CD4-positive, alpha-beta T cell treated with Interleukin-1 beta for 1 hour (primary cell): Measurements from ENCODE around the gene KDM4B.
"Not testable (repeated sequence)": the region's sequence is repeated elsewhere in the genome, so short reads cannot be mapped to it uniquely, and the experiment has no call there.

Experiments
- DNase-seq, 2 donors: peaks; one replicate each; pipeline ENCODE4 v3.0.0-alpha.2; 2020 to 2022

Gene KDM4B

GRCh38 chr19:5186293-5187050, 217.6 kb downstream of the KDM4B start:
- no peak for DNase-seq

- DNase-seq: no peak
Observed at GRCh38 chr19:5188548-5189317, 219.8 kb downstream of the KDM4B start.

GRCh38 chr19:5189318-5189607, 220.3 kb downstream of the KDM4B start:
- no peak for DNase-seq

GRCh38 chr19:5191091-5191490, 222.2 kb downstream of the KDM4B start:
- DNase-seq: no peak

GRCh38 chr19:5192568-5192967, 223.7 kb downstream of the KDM4B start:
- DNase-seq: no peak

- no peak for DNase-seq
Observed at GRCh38 chr19:5193192-5193591, 224.3 kb downstream of the KDM4B start.

GRCh38 chr19:5194641-5195040, 225.7 kb downstream of the KDM4B start:
- DNase-seq: no peak

GRCh38 chr19:5195587-5195986, 226.7 kb downstream of the KDM4B start:
- DNase-seq: not testable (repeated sequence)

- no peak for DNase-seq
Observed at GRCh38 chr19:5196832-5197231, 227.9 kb downstream of the KDM4B start.

- DNase-seq: no peak
Observed at GRCh38 chr19:5200844-5201243, 231.9 kb downstream of the KDM4B start.

GRCh38 chr19:5202553-5202952, 233.6 kb downstream of the KDM4B start:
- no peak for DNase-seq
